NCI-H774 (cell line): ENCODE results near the gene TMEM191B.
"Not testable (repeated sequence)": the region's sequence is repeated elsewhere in the genome, so short reads cannot be mapped to it uniquely, and the experiment has no call there.

Experiments used
- DNase-seq: peaks from one replicate; lab custom pipeline; 2025; lab: John Stamatoyannopoulos, UW

The TMEM191B gene

DNA sequence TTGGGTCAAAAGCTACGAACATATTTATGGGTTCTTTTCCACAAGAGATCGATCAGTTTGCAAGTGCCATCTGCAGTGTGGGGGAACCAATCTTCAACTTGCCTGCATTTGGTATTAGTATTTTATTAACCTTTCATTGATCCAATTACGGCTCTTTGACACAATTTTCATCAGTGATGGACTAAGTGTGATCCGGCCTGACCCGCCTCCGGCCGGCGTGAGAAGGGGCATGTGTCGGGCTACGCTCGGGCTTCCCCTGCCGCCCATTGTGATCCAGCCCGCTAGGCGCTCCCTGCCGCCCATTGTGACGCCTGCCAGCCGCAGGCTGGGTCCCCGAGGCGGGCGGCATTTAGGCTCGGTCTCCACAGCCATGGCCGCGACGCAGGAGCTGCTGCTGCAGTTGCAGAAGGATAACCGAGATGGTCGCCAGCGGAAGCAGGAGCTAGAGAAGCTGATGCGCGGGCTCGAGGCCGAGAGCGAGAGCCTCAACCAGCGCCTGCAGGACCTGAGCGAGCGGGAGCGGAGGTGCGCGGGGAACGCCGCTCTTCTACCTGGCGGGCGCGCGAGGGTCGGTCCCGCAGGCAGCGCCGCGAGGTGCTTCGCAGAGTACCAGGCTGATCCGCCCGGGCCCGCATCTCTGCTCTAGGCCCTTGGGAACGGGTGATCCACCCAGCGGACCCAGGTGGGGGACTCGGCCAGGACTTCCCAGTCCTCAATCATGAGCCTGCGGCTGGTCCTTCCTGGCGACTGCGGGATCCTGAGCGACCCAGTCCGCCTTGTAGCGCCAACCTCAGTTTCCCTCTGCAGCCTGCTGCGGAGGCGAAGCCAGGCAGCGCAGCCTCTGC lies at the start of gene TMEM191B:
Gene TMEM191B, plus strand, starts transcription at position 51 of the 845 bp plus-strand sequence. Its CDS starts 179 bp downstream, at position 230.
- not testable (repeated sequence) for DNase-seq

DNA sequence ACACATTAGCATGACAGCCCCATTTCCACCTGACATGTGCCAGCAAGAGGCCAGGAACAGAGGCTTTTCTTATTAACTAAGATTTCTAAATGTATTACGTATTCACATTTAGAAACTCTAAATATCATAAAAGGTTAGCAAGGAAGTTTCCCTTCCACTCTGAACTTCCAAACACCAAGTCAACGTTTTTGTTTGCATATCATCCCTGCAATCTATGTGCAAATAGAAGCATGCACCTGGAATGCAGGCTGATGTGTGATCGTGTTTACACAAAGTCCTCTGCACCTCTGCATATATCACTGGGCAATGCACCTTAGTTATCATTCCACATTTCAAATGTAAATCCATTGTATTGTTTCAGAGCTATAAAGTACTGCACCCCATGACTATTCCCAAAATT lies 31.4 kb upstream of the TMEM191B start:
- not testable (repeated sequence) for DNase-seq

GRCh38 chr22:18511327-18511726 lies 16.3 kb upstream of the TMEM191B start:
- DNase-seq = not testable (repeated sequence)

- not testable (repeated sequence) for DNase-seq
These were observed 15.2 kb upstream of the TMEM191B start for GRCh38 chr22:18512378-18512777.

DNA sequence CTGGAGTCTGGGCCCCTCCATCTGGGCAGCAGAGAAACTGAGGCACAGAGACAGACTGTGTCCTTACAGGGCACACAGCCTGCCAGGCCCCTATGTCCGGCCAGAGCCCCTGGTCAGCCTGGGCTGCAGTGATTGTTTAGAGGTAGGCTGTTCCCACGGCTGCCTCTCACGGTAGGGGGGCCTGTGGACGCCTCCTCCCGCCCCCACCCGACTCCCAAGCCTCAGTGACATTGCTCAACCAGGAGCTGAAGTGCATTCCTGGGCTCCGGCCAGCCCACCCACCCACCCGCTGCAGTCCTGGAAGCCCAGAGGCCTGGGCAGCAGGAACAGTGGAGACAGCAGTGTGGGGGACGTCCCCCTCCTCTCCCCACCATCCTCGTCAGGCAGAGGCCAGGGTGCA lies 14.1 kb upstream of the TMEM191B start:
- DNase-seq = not testable (repeated sequence)

- DNase-seq = not testable (repeated sequence)
These were observed 9.5 kb upstream of the TMEM191B start, which contains the start of gene GGTLC3 for GRCh38 chr22:18518061-18518460. Gene GGTLC3, minus strand, starts transcription at chr22:18518161. Its CDS starts 264 bp downstream, at chr22:18517897.

DNA sequence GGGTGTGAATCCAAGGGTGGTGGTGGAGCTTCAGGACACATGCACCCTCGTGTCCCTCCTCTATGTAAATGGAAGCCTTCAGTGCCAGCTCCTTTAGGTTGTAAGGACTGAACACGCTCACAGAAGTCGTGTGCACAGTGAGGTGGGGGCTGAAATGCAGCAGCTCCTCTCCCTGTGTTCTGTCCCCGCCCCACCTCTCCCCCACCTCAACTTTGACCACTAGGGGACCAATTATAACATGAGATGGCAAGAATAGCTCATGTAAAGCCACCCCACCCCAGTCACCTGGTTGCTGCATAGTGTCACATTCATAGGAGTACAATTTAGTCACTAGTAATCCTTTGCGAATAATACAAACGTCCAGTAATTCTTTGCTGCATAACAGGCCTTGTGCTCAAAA lies 4.8 kb upstream of the TMEM191B start:
- DNase-seq = not testable (repeated sequence)

GRCh38 chr22:18523328-18523727 lies 4.3 kb upstream of the TMEM191B start:
- DNase-seq = not testable (repeated sequence)

- not testable (repeated sequence) for DNase-seq
These were observed 1.2 kb downstream of the TMEM191B start for GRCh38 chr22:18528597-18529415.

GRCh38 chr22:18529416-18530145 lies 2.0 kb downstream of the TMEM191B start:
- DNase-seq = not testable (repeated sequence)

GRCh38 chr22:18533633-18534032 lies 6.0 kb downstream of the TMEM191B start:
- not testable (repeated sequence) for DNase-seq

GRCh38 chr22:18534315-18534714 lies 6.7 kb downstream of the TMEM191B start:
- not testable (repeated sequence) for DNase-seq

DNA sequence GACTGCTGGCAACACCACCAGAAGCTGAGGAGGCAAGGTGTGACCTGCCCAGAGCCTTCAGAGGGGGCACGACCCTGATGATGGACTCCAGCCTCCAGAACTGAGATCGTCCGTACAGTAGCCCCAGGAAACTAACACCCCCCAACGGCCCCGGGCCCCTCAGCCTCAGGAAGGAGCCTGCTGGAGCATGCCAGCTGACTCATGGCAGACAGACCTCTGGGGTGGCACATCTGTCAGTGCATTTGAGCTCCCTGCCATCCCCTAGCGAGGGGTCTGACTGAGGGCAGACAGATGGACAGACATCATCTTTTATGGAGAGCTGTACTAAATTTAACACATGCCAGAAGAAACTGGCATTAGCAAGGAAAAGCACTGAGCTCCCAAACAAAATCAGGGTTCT lies 12.4 kb downstream of the TMEM191B start:
- DNase-seq = not testable (repeated sequence)

- DNase-seq = not testable (repeated sequence)
These were observed 15.8 kb downstream of the TMEM191B start for GRCh38 chr22:18543400-18543799.

DNA sequence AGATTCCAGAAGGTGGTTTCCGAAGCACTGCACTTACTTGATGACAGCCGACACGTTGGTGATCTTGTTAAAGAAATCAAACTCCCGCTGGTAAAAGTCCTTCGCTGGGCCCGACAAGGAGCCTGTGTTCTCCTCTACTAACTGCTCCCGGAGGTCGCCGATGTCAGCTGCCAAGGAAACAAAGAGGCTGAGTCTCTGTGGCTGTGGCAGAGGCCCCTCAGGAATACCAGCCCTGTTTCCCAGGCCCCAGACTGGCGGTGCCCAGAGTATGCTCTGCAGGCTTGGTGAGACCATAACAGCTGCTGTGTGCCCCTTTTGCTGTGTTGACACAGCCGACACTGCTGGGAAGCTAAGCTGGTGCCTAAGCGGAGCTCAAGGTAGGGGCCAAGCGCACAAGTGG lies 17.0 kb downstream of the TMEM191B start:
- not testable (repeated sequence) for DNase-seq

GRCh38 chr22:18549458-18550179 lies 22.0 kb downstream of the TMEM191B start:
- DNase-seq = not testable (repeated sequence)

GRCh38 chr22:18551046-18551445 lies 23.4 kb downstream of the TMEM191B start:
- DNase-seq = not testable (repeated sequence)

- not testable (repeated sequence) for DNase-seq
These were observed 25.4 kb downstream of the TMEM191B start for GRCh38 chr22:18552839-18553597.

GRCh38 chr22:18554280-18555256 lies 27.0 kb downstream of the TMEM191B start:
- not testable (repeated sequence) for DNase-seq
